GM23248 (cell line): ENCODE results near the gene NUP98. TPM values are rescaled to one million over a fixed set of nuclear protein-coding genes. Genes with fewer than 3 reads are reported as not detected.
"Not testable (repeated sequence)": the region's sequence is repeated elsewhere in the genome, so short reads cannot be mapped to it uniquely, and the experiment has no call there.

Source experiments
- DNase-seq: peaks from one replicate; pipeline ENCODE4 v3.0.0-alpha.2; 2015
- H2AFZ ChIP-seq: fragments of 200-600 bp; sonication (generic); 2 replicates; pipeline ENCODE4 v1.6.1; 2016; ENCODE audit warnings: antibody characterized with exemption
- H3F3A ChIP-seq: fragments of 200-600 bp; sonication (generic); 2 replicates; pipeline ENCODE4 v1.6.1; 2016; ENCODE audit warnings: mild to moderate bottlenecking, antibody characterized with exemption, mixed run types; ENCODE audit not compliant: insufficient read depth
- H3K27ac ChIP-seq: fragments of 200-600 bp; sonication (generic); 2 replicates; pipeline ENCODE4 v1.5.1; 2016; ENCODE audit warnings: mild to moderate bottlenecking
- H3K27me3 ChIP-seq: fragments of 200-600 bp; sonication (generic); replicated peaks from 2 replicates; pipeline ENCODE4 v1.6.1; 2016; ENCODE audit warnings: mild to moderate bottlenecking; ENCODE audit not compliant: insufficient read depth
- H3K36me3 ChIP-seq: fragments of 200-600 bp; sonication (generic); 2 replicates; pipeline ENCODE4 v1.6.1; 2016; ENCODE audit warnings: low read depth, mild to moderate bottlenecking
- H3K4me1 ChIP-seq: fragments of 200-600 bp; sonication (generic); 2 replicates; pipeline ENCODE4 v1.6.1; 2016; ENCODE audit warnings: mild to moderate bottlenecking; ENCODE audit not compliant: insufficient read depth
- H3K4me2 ChIP-seq: fragments of 200-600 bp; sonication (generic); one replicate; pipeline ENCODE4 v1.6.1; 2016; ENCODE audit warnings: mild to moderate bottlenecking; ENCODE audit not compliant: unreplicated experiment
- H3K4me3 ChIP-seq: fragments of 200-600 bp; sonication (generic); 2 replicates; pipeline ENCODE4 v1.5.1; 2016; ENCODE audit warnings: mild to moderate bottlenecking
- H3K79me2 ChIP-seq: fragments of 200-600 bp; sonication (generic); 2 replicates; pipeline ENCODE4 v1.6.1; 2016; ENCODE audit warnings: mild to moderate bottlenecking; ENCODE audit not compliant: insufficient read depth
- H3K9ac ChIP-seq: fragments of 200-600 bp; sonication (generic); 2 replicates; pipeline ENCODE4 v1.6.1; 2016; ENCODE audit warnings: mild to moderate bottlenecking
- H3K9me2 ChIP-seq: fragments of 200-600 bp; sonication (generic); 2 replicates; pipeline ENCODE4 v1.6.1; 2016; ENCODE audit warnings: mixed run types, mild to moderate bottlenecking, moderate library complexity; ENCODE audit not compliant: insufficient read depth
- H3K9me3 ChIP-seq: fragments of 200-600 bp; sonication (generic); one replicate; pipeline ENCODE4 v1.6.1; 2017; ENCODE audit warnings: low read depth
- H4K20me1 ChIP-seq: fragments of 200-600 bp; sonication (generic); 2 replicates; pipeline ENCODE4 v1.6.0; 2016; ENCODE audit not compliant: insufficient read depth
- EZH2 ChIP-seq: fragments of 200-600 bp; sonication (generic); IDR thresholded peaks from 2 replicates; pipeline ENCODE4 v1.6.1; 2018; ENCODE audit warnings: antibody characterized with exemption, mild to moderate bottlenecking; ENCODE audit not compliant: insufficient read depth, poor library complexity, severe bottlenecking
- EZH2phosphoT487 ChIP-seq: fragments of 200-600 bp; sonication (generic); IDR thresholded peaks from 2 replicates; pipeline ENCODE4 v1.6.1; 2018; ENCODE audit warnings: antibody characterized with exemption, moderate library complexity, mild to moderate bottlenecking, low read depth; ENCODE audit not compliant: insufficient read depth
- WGBS, 2 experiments: methylation state at CpG; one replicate each; pipeline ENCODE4 v1.1.6; 2015 to 2017; ENCODE audit warnings: low lambda C conversion rate in 2 of 2, low coverage in 1 of 2; ENCODE audit errors: missing lambda C conversion rate in 2 of 2; 5-methylcytosine and 5-hydroxymethylcytosine counted together
- in situ Hi-C: fragments of 300-500 bp; cut with MboI; formaldehyde crosslinking; loops from 2 replicates; pipeline ENCODE4 v1.15.0; 2020
- polyA plus RNA-seq: library from polyadenylated mRNA; unstranded; fragments of >200 nt; fragmentation: Nextera tagmentation; extraction: Ambion mirVana; gene quantifications from 2 replicates; pipeline ENCODE4 v1.2.1, GENCODE V29; 2016
- total RNA-seq: library from RNA; depleted of rRNA; stranded (reverse); fragments of >200 nt; shearing (Covaris generic); gene quantifications from 2 replicates; pipeline ENCODE4 v1.2.3, GENCODE V29; 2014

Gene NUP98
- total and polyA plus RNA-seq, 2 experiments from 2014 or later: 30.5 to 79.3 TPM

DNA sequence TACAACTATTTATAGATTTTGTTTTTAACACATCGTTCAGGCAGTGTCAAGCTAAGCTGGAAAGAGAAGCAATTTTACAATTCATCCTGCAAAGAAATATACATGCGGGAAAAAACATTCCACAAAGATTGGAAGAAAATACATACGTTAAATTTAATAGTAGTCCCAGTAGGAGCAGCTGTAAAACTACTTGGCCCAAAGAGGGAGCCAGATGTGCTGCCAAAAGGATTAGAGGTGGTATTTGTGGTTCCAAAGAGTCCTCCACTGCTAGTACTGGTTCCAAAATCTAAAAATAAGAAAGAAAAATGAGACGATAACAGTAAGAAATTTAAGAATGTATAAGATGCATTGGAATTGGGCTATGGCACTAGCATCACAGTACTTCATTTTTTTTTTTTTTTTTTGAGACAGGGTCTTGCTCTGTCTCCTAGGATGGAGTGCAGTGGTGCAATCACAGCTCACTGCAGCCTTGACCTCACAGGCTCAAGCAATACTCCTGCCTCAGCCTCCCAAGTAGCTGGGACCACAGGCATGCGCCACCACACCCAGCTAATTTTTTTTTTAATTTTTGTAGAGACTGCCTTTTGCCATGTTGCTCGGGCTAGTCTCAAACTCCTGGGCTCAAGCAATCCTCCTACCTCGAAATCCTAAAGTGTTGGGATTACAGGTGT, 21.5 kb downstream of the NUP98 start:
- Histone ChIP-seq H3K79me2 (peaks cover 90% of the 10 kb centered on the region), H2AFZ (no peak overlapping the region), H3K9me2 (no peaks in the 10 kb centered on the region), H3K27ac (no peak overlapping the region), H3K36me3 (peaks cover 70% of the 10 kb centered on the region), H3K4me2 (no peak overlapping the region), H3K27me3 (no peaks in the 10 kb centered on the region), H3K4me3 (no peak overlapping the region), H3K9me3 (no peaks in the 10 kb centered on the region), H3F3A (peaks cover 14% of the 10 kb centered on the region), H4K20me1 (no peaks in the 10 kb centered on the region), H3K4me1 (peaks cover 5% of the 10 kb centered on the region), H3K9ac (no peak overlapping the region)
- DNase-seq: no peak
- in situ Hi-C loops: no loop called here
- no peak for TF ChIP-seq EZH2
- 67% methylated on average over 7 of the region's 7 CpGs for WGBS, 2 experiments

GRCh38 chr11:3773180-3773579, 24.2 kb downstream of the NUP98 start:
- H3K9me2 ChIP-seq: no peaks in the 10 kb centered on the region
- 0 out of 2 replicates have a peak, but pooled peaks cover 4% of the 10 kb centered on the region for H3F3A ChIP-seq
- no peak overlapping the region for H3K4me3 ChIP-seq
- in situ Hi-C loops: no loop called here
- TF ChIP-seq EZH2 (no peak), EZH2phosphoT487 (no peak)
- H3K79me2 ChIP-seq: peaks cover 73% of the 10 kb centered on the region
- no peaks in the 10 kb centered on the region for H3K27me3 ChIP-seq
- H3K36me3 ChIP-seq: peaks cover 76% of the 10 kb centered on the region
- no peaks in the 10 kb centered on the region for H3K4me1 ChIP-seq
- WGBS, 2 experiments: 94 to 95% methylated on average over 4 of the region's 4 CpGs
- DNase-seq: no peak
- no peak overlapping the region for H3K9ac ChIP-seq
- no peak overlapping the region for H3K4me2 ChIP-seq
- no peak overlapping the region for H2AFZ ChIP-seq
- no peaks in the 10 kb centered on the region for H3K9me3 ChIP-seq
- no peaks in the 10 kb centered on the region for H4K20me1 ChIP-seq
- no peak overlapping the region for H3K27ac ChIP-seq

DNA sequence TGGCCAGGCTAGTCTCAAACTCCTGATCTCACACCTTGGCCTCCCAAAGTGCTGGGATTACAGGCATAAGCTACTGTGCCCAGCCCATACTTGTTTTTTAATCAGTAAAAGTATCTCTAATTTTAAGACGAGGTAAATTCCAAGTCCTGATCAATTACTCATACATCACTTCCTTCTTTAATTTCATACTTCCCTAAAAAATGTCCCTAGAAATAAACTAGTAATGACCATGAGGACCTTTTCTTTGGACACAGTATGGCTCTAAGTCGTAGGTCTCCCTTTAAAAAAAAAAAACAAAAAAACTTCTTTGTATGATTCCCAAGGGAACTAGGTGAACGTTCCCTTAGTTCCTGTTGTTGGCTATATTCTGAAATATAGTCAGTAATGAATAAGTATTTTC, 29.8 kb downstream of the NUP98 start:
- Histone ChIP-seq H2AFZ (no peak overlapping the region), H3K9me3 (no peaks in the 10 kb centered on the region), H3K4me1 (no peaks in the 10 kb centered on the region), H3K27me3 (no peaks in the 10 kb centered on the region), H3K9ac (no peak overlapping the region), H3K27ac (no peak overlapping the region), H4K20me1 (no peaks in the 10 kb centered on the region), H3K4me2 (no peak overlapping the region), H3K79me2 (peaks cover 66% of the 10 kb centered on the region), H3K36me3 (peaks cover 86% of the 10 kb centered on the region), H3K4me3 (no peak overlapping the region), H3K9me2 (no peaks in the 10 kb centered on the region), H3F3A (0 out of 2 replicates have a peak, but pooled peaks cover 4% of the 10 kb centered on the region)
- TF ChIP-seq EZH2 (no peak), EZH2phosphoT487 (no peak)
- no peak for DNase-seq
- in situ Hi-C loops: no loop called here
- 83% methylated on average over 3 of the region's 3 CpGs for WGBS, 2 experiments

- H2AFZ ChIP-seq, H3K27ac ChIP-seq, H3K27me3 ChIP-seq, H3K9me2 ChIP-seq, H3K4me2 ChIP-seq, H3K9me3 ChIP-seq, H3K9ac ChIP-seq, H3K4me3 ChIP-seq, in situ Hi-C loops, H3K4me1 ChIP-seq, H4K20me1 ChIP-seq, DNase-seq, H3F3A ChIP-seq: not testable (repeated sequence)
- 90 to 91% methylated on average over 9 of the region's 9 CpGs for WGBS, 2 experiments
- H3K36me3 ChIP-seq: peaks cover 90% of the 10 kb centered on the region
- peaks cover 66% of the 10 kb centered on the region for H3K79me2 ChIP-seq
Measured at GRCh38 chr11:3766836-3767235, 30.5 kb downstream of the NUP98 start.

DNA sequence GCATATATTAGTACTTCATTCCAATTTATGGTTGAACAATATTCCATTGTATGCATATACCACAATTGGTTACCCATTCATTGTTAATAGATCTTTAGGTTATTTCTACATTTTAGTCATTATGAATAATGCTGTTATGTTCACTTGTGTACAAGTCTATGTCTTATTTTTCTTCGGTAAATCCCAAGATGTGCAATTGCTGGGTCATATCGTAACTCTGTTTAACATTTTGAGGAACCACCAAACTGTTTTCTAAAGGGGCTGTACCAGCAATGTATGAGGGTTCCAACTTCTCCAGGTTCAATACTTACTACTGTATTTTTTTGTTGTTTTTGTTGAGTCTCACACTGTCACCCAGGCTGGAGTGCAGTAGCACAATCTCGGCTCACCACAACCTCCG, 33.1 kb downstream of the NUP98 start:
- no peak for DNase-seq
- H4K20me1 ChIP-seq: no peaks in the 10 kb centered on the region
- H3K9me3 ChIP-seq: no peaks in the 10 kb centered on the region
- in situ Hi-C loops: no loop called here
- 95% methylated on average over 4 of the region's 4 CpGs for WGBS, 2 experiments
- H3K4me2 ChIP-seq: no peak overlapping the region
- TF ChIP-seq EZH2phosphoT487 (no peak), EZH2 (no peak)
- H2AFZ ChIP-seq: no peak overlapping the region
- H3K36me3 ChIP-seq: peaks cover 94% of the 10 kb centered on the region
- H3F3A ChIP-seq: 0 out of 2 replicates have a peak, but pooled peaks cover 4% of the 10 kb centered on the region
- H3K4me1 ChIP-seq: no peaks in the 10 kb centered on the region
- H3K9ac ChIP-seq: no peak overlapping the region
- H3K4me3 ChIP-seq: no peak overlapping the region
- H3K27ac ChIP-seq: no peak overlapping the region
- no peaks in the 10 kb centered on the region for H3K9me2 ChIP-seq
- no peaks in the 10 kb centered on the region for H3K27me3 ChIP-seq
- H3K79me2 ChIP-seq: peaks cover 69% of the 10 kb centered on the region
